Karpas-422 (cell line): ENCODE data around the gene KIF5B. TPM values are rescaled to one million over a fixed set of nuclear protein-coding genes. Genes with fewer than 3 reads are reported as not detected.

ENCODE experiments used
- DNase-seq: peaks from one replicate; pipeline ENCODE4 v3.0.0-alpha.2; 2015
- H2AFZ ChIP-seq: fragments of 200-600 bp; sonication (generic); 2 replicates; pipeline ENCODE4 v1.6.1; 2014; ENCODE audit warnings: antibody characterized with exemption, low read length, mixed read lengths
- H3K27ac ChIP-seq: fragments of 200-600 bp; sonication (generic); 2 replicates; pipeline ENCODE4 v1.5.1; 2014; ENCODE audit warnings: mild to moderate bottlenecking, low read length, moderate library complexity
- H3K27me3 ChIP-seq: fragments of 200-600 bp; sonication (generic); 2 replicates; pipeline ENCODE4 v1.6.1; 2014; ENCODE audit warnings: low read length, mixed read lengths
- H3K36me3 ChIP-seq: fragments of 200-600 bp; sonication (generic); 2 replicates; pipeline ENCODE4 v1.6.1; 2014; ENCODE audit warnings: low read length, mixed read lengths; ENCODE audit not compliant: insufficient read depth
- H3K4me1 ChIP-seq: fragments of 200-600 bp; sonication (generic); 2 replicates; pipeline ENCODE4 v1.6.1; 2014; ENCODE audit warnings: mild to moderate bottlenecking, low read length, mixed read lengths
- H3K4me2 ChIP-seq: fragments of 200-600 bp; sonication (generic); 2 replicates; pipeline ENCODE4 v1.6.1; 2014; ENCODE audit warnings: low read length, low read depth, mild to moderate bottlenecking; ENCODE audit not compliant: poor library complexity, severe bottlenecking
- H3K4me3 ChIP-seq: fragments of 200-600 bp; sonication (generic); 2 replicates; pipeline ENCODE4 v1.5.1; 2014; ENCODE audit warnings: mild to moderate bottlenecking, antibody characterized with exemption, low read length, mixed read lengths
- H3K79me2 ChIP-seq: fragments of 200-600 bp; sonication (generic); 2 replicates; pipeline ENCODE4 v1.6.1; 2014; ENCODE audit warnings: mild to moderate bottlenecking, low read length, mixed read lengths
- H3K9ac ChIP-seq: fragments of 200-600 bp; sonication (generic); 2 replicates; pipeline ENCODE4 v1.6.0; 2014; ENCODE audit warnings: low read length
- H3K9me2 ChIP-seq: fragments of 200-600 bp; sonication (generic), shearing (Covaris generic); replicated peaks from 2 replicates; pipeline ENCODE4 v1.6.0; 2014; ENCODE audit warnings: mild to moderate bottlenecking, low read length, moderate library complexity; ENCODE audit not compliant: insufficient read depth
- H3K9me3 ChIP-seq: fragments of 300-700, 200-600 bp; sonication (generic); 2 replicates; pipeline ENCODE4 v1.6.1; 2014; ENCODE audit warnings: low read length, mixed read lengths
- H4K20me1 ChIP-seq: fragments of 200-600 bp; sonication (generic); 2 replicates; pipeline ENCODE4 v1.6.1; 2014; ENCODE audit warnings: mild to moderate bottlenecking, antibody characterized with exemption, low read length, low read depth; ENCODE audit not compliant: insufficient read depth
- small RNA-seq: library from RNA; depleted of rRNA; stranded (forward); fragments of <200 nt; gene quantifications from one replicate; pipeline ENCODE3, GENCODE V24; 2014
- total RNA-seq: library from RNA; depleted of rRNA; stranded (reverse); fragments of >200 nt; shearing (Covaris generic); gene quantifications from 2 replicates; pipeline ENCODE4 v1.2.3, GENCODE V29; 2014; ENCODE audit warnings: low replicate concordance; rRNA removed

The KIF5B gene
- total RNA-seq, 1 experiment from 2014 or later, result 41.9 TPM

DNA sequence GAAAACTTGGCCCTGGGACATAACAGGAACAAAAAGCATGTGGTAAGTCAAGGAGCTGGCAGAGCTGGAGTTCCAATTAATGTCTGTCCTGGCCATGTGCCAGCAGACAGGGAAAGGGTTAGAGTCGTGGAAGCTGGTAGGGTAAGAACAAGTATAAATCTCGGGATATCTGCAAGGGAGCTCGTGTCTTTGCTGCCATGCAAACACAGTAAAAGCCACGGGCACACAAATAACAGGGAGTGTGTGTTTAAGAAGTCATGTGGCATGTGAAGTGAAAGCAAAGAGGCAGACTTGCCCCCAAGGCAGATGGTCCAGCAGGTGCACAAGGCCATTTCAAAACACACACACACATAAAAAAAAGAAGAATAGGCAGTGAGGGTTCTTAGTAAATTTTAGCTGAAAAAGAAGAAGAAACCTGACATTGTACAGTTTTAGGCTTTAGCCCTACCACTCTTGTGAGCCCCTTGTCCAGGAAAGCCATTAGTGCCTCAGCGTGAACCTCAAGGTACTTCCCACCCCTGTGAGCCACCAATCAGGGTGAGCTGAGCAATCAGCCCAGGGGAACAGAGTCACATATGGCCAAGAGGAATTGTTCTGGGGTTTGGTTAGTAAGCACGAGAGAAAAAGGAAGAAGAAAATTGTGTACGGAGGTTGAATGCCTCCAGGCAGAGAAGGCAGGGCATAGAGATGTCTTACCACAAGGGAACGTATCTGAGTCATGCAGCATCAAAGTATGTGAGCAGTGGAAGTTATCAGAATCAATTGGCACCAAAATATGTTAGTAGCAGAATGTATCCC, 94.7 kb downstream of the KIF5B start:
- Histone ChIP-seq H4K20me1 (no peaks in the 10 kb centered on the region), H3K9me3 (no peaks in the 10 kb centered on the region), H3K27me3 (no peaks in the 10 kb centered on the region), H3K79me2 (no peaks in the 10 kb centered on the region), H3K9ac (no peak overlapping the region), H2AFZ (no peak overlapping the region), H3K4me1 (no peaks in the 10 kb centered on the region), H3K36me3 (no peaks in the 10 kb centered on the region), H3K9me2 (no peaks in the 10 kb centered on the region), H3K27ac (no peak overlapping the region), H3K4me2 (no peak overlapping the region), H3K4me3 (no peak overlapping the region)
- no peak for DNase-seq

DNA sequence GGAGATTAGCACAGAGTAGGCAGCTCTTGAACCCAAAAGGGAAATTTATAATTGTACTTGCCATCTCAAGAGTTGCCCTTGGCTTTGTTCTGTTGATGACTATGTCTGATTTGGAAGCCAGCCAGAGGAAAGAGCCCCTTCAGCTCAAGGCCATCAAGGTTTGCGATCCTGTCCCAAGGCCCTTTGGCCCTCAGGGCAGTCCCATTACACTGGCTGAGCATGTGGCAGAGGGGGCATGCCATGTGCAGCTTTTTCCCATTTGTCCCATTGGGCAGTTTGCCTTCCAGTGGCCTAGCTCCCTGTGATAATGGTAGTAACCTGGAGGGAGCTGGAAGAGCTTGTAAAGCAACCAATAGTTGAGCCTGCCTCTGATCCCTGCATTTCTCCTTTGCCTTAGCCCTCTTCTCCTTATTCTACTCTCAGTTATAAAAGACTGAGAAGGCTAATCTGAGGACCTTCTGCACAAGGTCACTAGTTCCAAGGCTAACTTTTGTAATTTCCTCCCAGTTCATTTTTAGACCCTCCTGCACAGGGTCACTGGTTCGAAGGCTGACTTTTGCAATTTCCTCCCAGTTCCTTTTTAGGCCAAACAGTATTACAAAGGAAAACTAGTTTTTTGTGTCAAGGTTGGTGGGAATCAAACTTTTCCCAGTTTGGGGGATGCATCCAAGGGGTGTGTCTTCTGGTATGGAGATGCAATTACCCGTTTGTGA, 96.6 kb downstream of the KIF5B start:
- H3K4me1 ChIP-seq, result no peaks in the 10 kb centered on the region
- no peaks in the 10 kb centered on the region for H3K27me3 ChIP-seq
- H4K20me1 ChIP-seq, result no peaks in the 10 kb centered on the region
- DNase-seq, result no peak
- H3K36me3 ChIP-seq, result no peaks in the 10 kb centered on the region
- H3K4me3 ChIP-seq, result no peak overlapping the region
- no peak overlapping the region for H3K27ac ChIP-seq
- no peak overlapping the region for H3K9ac ChIP-seq
- H3K9me2 ChIP-seq, result no peaks in the 10 kb centered on the region
- H3K79me2 ChIP-seq, result no peaks in the 10 kb centered on the region
- no peak overlapping the region for H3K4me2 ChIP-seq
- H2AFZ ChIP-seq, result no peak overlapping the region
- no peaks in the 10 kb centered on the region for H3K9me3 ChIP-seq

Small RNA genes lying within 50 kb of the gene (small RNA-seq; reads per million reads assigned to genes)
- gene RF00019 (not detected), gene RN7SL825P (not detected)

Other genes starting within 250 kb of the KIF5B start
- 6.3 and 15.0 TPM in 2 replicates for gene ARHGAP12, start 127.6 kb downstream of the KIF5B start, total RNA-seq